KMS-11 (cell line): ENCODE measurements around the gene TSPAN33.

Experiments
- H2AFZ ChIP-seq: fragments of 200-600 bp; sonication (generic); 2 replicates; pipeline ENCODE4 v1.6.1; 2016; ENCODE audit warnings: antibody characterized with exemption, mixed run types, low read depth
- H3K27ac ChIP-seq: fragments of 200-600 bp; sonication (generic); 2 replicates; pipeline ENCODE4 v1.6.1; 2016; ENCODE audit warnings: mild to moderate bottlenecking, mixed run types
- H3K27me3 ChIP-seq: fragments of 200-600 bp; sonication (generic); 2 replicates; pipeline ENCODE4 v1.6.1; 2017; ENCODE audit warnings: mild to moderate bottlenecking, low read depth, mixed run types, moderate library complexity; ENCODE audit not compliant: insufficient read depth
- H3K36me3 ChIP-seq: fragments of 200-600 bp; sonication (generic); 2 replicates; pipeline ENCODE4 v1.6.1; 2017; ENCODE audit warnings: mild to moderate bottlenecking, mixed run types; ENCODE audit not compliant: insufficient read depth
- H3K4me1 ChIP-seq: fragments of 200-600 bp; sonication (generic); 2 replicates; pipeline ENCODE4 v1.6.1; 2016; ENCODE audit warnings: mild to moderate bottlenecking, low read depth, mixed run types; ENCODE audit not compliant: poor library complexity, severe bottlenecking
- H3K4me2 ChIP-seq: fragments of 200-600 bp; sonication (generic); 2 replicates; pipeline ENCODE4 v1.7.0; 2016; ENCODE audit warnings: mild to moderate bottlenecking, mixed run types
- H3K4me3 ChIP-seq: fragments of 200-600 bp; sonication (generic); IDR thresholded peaks from 2 replicates; pipeline ENCODE4 v1.6.1; 2017; ENCODE audit warnings: low read depth, low read length, mixed read lengths; ENCODE audit not compliant: insufficient read depth
- H3K79me2 ChIP-seq: fragments of 200-600 bp; sonication (generic); 2 replicates; pipeline ENCODE4 v1.6.1; 2016; ENCODE audit warnings: low read depth, mixed run types; ENCODE audit not compliant: insufficient read depth
- H3K9ac ChIP-seq: fragments of 200-600 bp; sonication (generic); 2 replicates; pipeline ENCODE4 v1.6.1; 2016; ENCODE audit warnings: mild to moderate bottlenecking, mixed run types
- H4K20me1 ChIP-seq: fragments of 200-600 bp; sonication (generic); 2 replicates; pipeline ENCODE4 v1.6.1; 2016; ENCODE audit warnings: mild to moderate bottlenecking, mixed run types; ENCODE audit not compliant: insufficient read depth
- CTCF ChIP-seq: fragments of 200-600 bp; sonication (generic); conservative IDR thresholded peaks from 2 replicates; pipeline ENCODE4 v1.6.1; 2017; ENCODE audit warnings: low read depth, mild to moderate bottlenecking, antibody characterized with exemption, low read length, moderate library complexity, mixed read lengths

The TSPAN33 gene

DNA sequence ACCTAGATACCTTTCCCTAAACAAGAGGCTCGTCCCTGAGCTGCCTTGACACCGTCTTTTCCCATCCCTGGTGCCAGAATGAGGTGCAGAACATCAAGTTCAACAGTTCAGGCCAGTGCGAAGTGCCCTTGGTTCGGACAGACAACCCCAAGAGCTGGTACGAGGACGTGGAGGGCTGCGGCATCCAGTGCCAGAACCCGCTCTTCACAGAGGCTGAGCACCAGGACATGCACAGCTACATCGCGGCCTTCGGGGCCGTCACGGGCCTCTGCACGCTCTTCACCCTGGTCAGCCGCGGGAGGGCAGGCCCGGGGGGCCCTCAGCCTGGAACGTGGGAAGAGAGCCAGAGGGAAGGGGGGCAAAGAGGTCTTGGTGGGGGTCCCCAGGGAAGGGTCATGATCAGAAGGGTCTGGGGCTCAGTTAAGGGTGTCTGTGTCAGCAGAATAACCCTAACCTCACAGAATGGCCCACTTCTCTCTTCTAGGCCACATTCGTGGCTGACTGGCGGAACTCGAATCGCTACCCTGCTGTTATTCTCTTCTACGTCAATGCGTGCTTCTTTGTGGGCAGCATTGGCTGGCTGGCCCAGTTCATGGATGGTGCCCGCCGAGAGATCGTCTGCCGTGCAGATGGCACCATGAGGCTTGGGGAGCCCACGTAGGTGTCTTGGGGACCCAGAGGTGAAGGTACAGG is 60.8 kb downstream of the TSPAN33 start:
- Histone ChIP-seq H3K9ac (no peak overlapping the region), H3K4me1 (no peaks in the 10 kb centered on the region), H3K36me3 (no peaks in the 10 kb centered on the region), H3K27ac (no peak overlapping the region), H3K27me3 (peaks cover 4% of the 10 kb centered on the region; the same call in 1 of the 2 replicates), H3K79me2 (no peaks in the 10 kb centered on the region), H2AFZ (no peak overlapping the region), H3K4me3 (no peak overlapping the region), H3K4me2 (no peak overlapping the region), H4K20me1 (no peaks in the 10 kb centered on the region)
- no peak for TF ChIP-seq CTCF

- no peak overlapping the region for H3K9ac ChIP-seq
- no peaks in the 10 kb centered on the region for H4K20me1 ChIP-seq
- no peaks in the 10 kb centered on the region for H3K79me2 ChIP-seq
- H3K4me3 ChIP-seq: no peak overlapping the region
- no peaks in the 10 kb centered on the region for H3K36me3 ChIP-seq
- peaks cover 5% of the 10 kb centered on the region; the same call in 1 of the 2 replicates for H3K27me3 ChIP-seq
- H3K4me2 ChIP-seq: no peak overlapping the region
- TF ChIP-seq CTCF: no peak
- H3K27ac ChIP-seq: no peak overlapping the region
- H2AFZ ChIP-seq: no peak overlapping the region
- no peaks in the 10 kb centered on the region for H3K4me1 ChIP-seq
Observed at GRCh38 chr7:129205987-129206785, 61.7 kb downstream of the TSPAN33 start.

GRCh38 chr7:129208667-129209066 is 64.2 kb downstream of the TSPAN33 start:
- no peaks in the 10 kb centered on the region for H3K79me2 ChIP-seq
- no peak overlapping the region for H2AFZ ChIP-seq
- H3K9ac ChIP-seq: no peak overlapping the region
- no peaks in the 10 kb centered on the region for H3K4me1 ChIP-seq
- TF ChIP-seq CTCF: no peak
- no peak overlapping the region for H3K4me3 ChIP-seq
- no peak overlapping the region for H3K27ac ChIP-seq
- H3K36me3 ChIP-seq: no peaks in the 10 kb centered on the region
- H3K27me3 ChIP-seq: peaks cover 5% of the 10 kb centered on the region; the same call in 1 of the 2 replicates
- no peaks in the 10 kb centered on the region for H4K20me1 ChIP-seq
- H3K4me2 ChIP-seq: no peak overlapping the region

GRCh38 chr7:129209067-129209926 is 64.8 kb downstream of the TSPAN33 start:
- Histone ChIP-seq H3K36me3 (no peaks in the 10 kb centered on the region), H3K27ac (no peak overlapping the region), H2AFZ (no peak overlapping the region), H3K4me2 (no peak overlapping the region), H3K4me3 (no peak overlapping the region), H3K79me2 (no peaks in the 10 kb centered on the region), H3K27me3 (peaks cover 5% of the 10 kb centered on the region; the same call in 1 of the 2 replicates), H3K9ac (no peak overlapping the region), H3K4me1 (no peaks in the 10 kb centered on the region), H4K20me1 (no peaks in the 10 kb centered on the region)
- TF ChIP-seq CTCF: no peak
